ENCODE results near the gene HOXB7.

DNA sequence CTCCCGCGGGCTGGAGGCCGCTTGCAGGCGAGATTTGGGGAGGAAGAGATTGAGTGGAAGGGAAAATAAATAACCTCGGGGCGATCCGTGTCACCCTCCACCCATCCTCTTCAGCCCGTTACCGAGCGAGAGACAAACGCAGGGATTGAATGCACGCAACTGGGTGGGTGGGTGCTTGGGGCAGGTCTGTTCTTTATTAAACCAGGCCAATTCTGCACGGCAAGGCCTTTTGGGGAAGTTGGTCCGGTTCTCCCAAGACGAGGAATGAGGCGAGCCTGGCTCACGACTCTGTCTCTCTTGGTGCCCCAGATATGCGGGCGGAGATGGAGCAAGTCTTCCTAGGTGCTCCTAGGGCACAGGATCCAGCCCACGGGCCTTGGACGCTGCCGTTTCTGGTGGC lies 396 bp upstream of the HOXB7 start:
- TF ChIP-seq OVOL2 (CRISPR knock-in tag; IDR thresholded peaks at IDR 0.05; ENCODE audit: borderline replicate concordance): no peak
- TF ChIP-seq, protein P1, sequence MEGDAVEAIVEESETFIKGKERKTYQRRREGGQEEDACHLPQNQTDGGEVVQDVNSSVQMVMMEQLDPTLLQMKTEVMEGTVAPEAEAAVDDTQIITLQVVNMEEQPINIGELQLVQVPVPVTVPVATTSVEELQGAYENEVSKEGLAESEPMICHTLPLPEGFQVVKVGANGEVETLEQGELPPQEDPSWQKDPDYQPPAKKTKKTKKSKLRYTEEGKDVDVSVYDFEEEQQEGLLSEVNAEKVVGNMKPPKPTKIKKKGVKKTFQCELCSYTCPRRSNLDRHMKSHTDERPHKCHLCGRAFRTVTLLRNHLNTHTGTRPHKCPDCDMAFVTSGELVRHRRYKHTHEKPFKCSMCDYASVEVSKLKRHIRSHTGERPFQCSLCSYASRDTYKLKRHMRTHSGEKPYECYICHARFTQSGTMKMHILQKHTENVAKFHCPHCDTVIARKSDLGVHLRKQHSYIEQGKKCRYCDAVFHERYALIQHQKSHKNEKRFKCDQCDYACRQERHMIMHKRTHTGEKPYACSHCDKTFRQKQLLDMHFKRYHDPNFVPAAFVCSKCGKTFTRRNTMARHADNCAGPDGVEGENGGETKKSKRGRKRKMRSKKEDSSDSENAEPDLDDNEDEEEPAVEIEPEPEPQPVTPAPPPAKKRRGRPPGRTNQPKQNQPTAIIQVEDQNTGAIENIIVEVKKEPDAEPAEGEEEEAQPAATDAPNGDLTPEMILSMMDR (IDR thresholded peaks at IDR 0.05): no peak
- TF ChIP-seq ESRRA (CRISPR knock-in tag; IDR thresholded peaks at IDR 0.05; ENCODE audit: borderline replicate concordance): no peak
- TF ChIP-seq, protein P2, sequence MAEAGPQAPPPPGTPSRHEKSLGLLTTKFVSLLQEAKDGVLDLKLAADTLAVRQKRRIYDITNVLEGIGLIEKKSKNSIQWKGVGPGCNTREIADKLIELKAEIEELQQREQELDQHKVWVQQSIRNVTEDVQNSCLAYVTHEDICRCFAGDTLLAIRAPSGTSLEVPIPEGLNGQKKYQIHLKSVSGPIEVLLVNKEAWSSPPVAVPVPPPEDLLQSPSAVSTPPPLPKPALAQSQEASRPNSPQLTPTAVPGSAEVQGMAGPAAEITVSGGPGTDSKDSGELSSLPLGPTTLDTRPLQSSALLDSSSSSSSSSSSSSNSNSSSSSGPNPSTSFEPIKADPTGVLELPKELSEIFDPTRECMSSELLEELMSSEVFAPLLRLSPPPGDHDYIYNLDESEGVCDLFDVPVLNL (CRISPR knock-in tag; IDR thresholded peaks at IDR 0.05; ENCODE audit: borderline replicate concordance, low read depth): no peak
- no peak for TF ChIP-seq ZNF121 (CRISPR knock-in tag; IDR thresholded peaks at IDR 0.05)
- TF ChIP-seq CREM (CRISPR knock-in tag; IDR thresholded peaks at IDR 0.05): no peak
